HG03575 (cell line): ENCODE results near the gene GOLGA6A.
"Not testable (repeated sequence)": the region's sequence is repeated elsewhere in the genome, so short reads cannot be mapped to it uniquely, and the experiment has no call there.

ENCODE experiments used
- ATAC-seq: cut with Tn5 transposase; IDR thresholded peaks from one replicate; pipeline ENCODE4 v1.9.1; 2021; ENCODE audit not compliant: unreplicated experiment, insufficient number of reproducible peaks, low FRiP score; ENCODE audit errors: extremely low read depth

GOLGA6A gene

GRCh38 chr15:74082450-74082849 lies at the start of gene GOLGA6A:
Gene GOLGA6A (minus strand): TSS chr15:74082550. CDS start chr15:74082509, 41 bp downstream.
- ATAC-seq, result not testable (repeated sequence)

- ATAC-seq, result no peak
Measured at GRCh38 chr15:74131628-74132413, 49.5 kb upstream of the GOLGA6A start.

- no peak for ATAC-seq
Measured at GRCh38 chr15:74130849-74131627, 48.7 kb upstream of the GOLGA6A start.

- ATAC-seq, result no peak
Measured at GRCh38 chr15:74130155-74130848, 48.0 kb upstream of the GOLGA6A start, which contains the start of gene ISLR2. Gene ISLR2 (plus strand): TSS chr15:74130586. CDS start chr15:74132755, 2,169 bp downstream.

GRCh38 chr15:74129586-74130154 lies 47.3 kb upstream of the GOLGA6A start:
- no peak for ATAC-seq

- no peak for ATAC-seq
Measured at GRCh38 chr15:74128785-74129585, 46.6 kb upstream of the GOLGA6A start.

GRCh38 chr15:74127954-74128784 lies 45.8 kb upstream of the GOLGA6A start:
- no peak for ATAC-seq

GRCh38 chr15:74127255-74127953 lies 45.1 kb upstream of the GOLGA6A start:
- ATAC-seq, result no peak

GRCh38 chr15:74124759-74125158 lies 42.4 kb upstream of the GOLGA6A start:
- ATAC-seq, result no peak

GRCh38 chr15:74124196-74124595 lies 41.8 kb upstream of the GOLGA6A start:
- no peak for ATAC-seq

GRCh38 chr15:74123658-74124057 lies 41.3 kb upstream of the GOLGA6A start:
- no peak for ATAC-seq

- no peak for ATAC-seq
Measured at GRCh38 chr15:74123131-74123429, 40.7 kb upstream of the GOLGA6A start.

GRCh38 chr15:74122403-74123130 lies 40.2 kb upstream of the GOLGA6A start:
- ATAC-seq, result no peak

GRCh38 chr15:74121858-74122257 lies 39.5 kb upstream of the GOLGA6A start:
- ATAC-seq, result no peak

GRCh38 chr15:74121039-74121438 lies 38.7 kb upstream of the GOLGA6A start:
- no peak for ATAC-seq

- ATAC-seq, result no peak
Measured at GRCh38 chr15:74120426-74120825, 38.1 kb upstream of the GOLGA6A start.

GRCh38 chr15:74109713-74110112 lies 27.4 kb upstream of the GOLGA6A start:
- ATAC-seq, result no peak
